Measurements from ENCODE around the gene SH3BGRL. TPM values are rescaled to one million over a fixed set of nuclear protein-coding genes. Genes with fewer than 3 reads are reported as not detected.

Gene SH3BGRL
- total RNA-seq, 4 donors from 2014 or later, result 136 to 228 (median 179) TPM

DNA sequence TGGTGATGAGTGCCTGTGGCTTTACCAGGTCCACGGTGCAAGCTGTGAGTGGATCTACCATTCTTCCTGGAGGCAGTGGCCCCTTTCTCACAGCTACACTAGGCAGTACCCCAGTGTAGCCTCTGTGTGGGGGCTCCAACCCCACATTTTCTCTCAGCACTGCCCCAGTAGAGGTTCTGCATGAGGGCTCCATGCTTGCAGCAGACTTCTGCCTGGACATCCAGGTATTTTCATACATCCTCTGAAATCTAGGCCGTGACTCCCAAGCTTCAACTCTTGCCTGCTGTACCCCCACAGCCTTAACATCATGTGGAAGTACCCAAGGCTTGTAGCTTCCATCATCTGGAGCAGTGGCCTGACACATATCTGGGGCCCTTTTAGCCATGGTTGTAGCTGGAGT lies 90.1 kb downstream of the SH3BGRL start:
- no peaks in the 10 kb centered on the region for H3K36me3 ChIP-seq
- no peak overlapping the region for H3K27ac ChIP-seq
- no peaks in the 10 kb centered on the region for H3K9me3 ChIP-seq
- no peak overlapping the region for H3K4me3 ChIP-seq
- no peak for DNase-seq
- H3K4me1 ChIP-seq, result no peaks in the 10 kb centered on the region
- no peak for TF ChIP-seq POLR2A (IDR thresholded peaks at IDR 0.05)
- TF ChIP-seq, protein P1, sequence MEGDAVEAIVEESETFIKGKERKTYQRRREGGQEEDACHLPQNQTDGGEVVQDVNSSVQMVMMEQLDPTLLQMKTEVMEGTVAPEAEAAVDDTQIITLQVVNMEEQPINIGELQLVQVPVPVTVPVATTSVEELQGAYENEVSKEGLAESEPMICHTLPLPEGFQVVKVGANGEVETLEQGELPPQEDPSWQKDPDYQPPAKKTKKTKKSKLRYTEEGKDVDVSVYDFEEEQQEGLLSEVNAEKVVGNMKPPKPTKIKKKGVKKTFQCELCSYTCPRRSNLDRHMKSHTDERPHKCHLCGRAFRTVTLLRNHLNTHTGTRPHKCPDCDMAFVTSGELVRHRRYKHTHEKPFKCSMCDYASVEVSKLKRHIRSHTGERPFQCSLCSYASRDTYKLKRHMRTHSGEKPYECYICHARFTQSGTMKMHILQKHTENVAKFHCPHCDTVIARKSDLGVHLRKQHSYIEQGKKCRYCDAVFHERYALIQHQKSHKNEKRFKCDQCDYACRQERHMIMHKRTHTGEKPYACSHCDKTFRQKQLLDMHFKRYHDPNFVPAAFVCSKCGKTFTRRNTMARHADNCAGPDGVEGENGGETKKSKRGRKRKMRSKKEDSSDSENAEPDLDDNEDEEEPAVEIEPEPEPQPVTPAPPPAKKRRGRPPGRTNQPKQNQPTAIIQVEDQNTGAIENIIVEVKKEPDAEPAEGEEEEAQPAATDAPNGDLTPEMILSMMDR (IDR thresholded peaks at IDR 0.05), result no peak
- H3K27me3 ChIP-seq, result no peaks in the 10 kb centered on the region
- intact Hi-C loops (cut with DNase I; ENCODE audit: low total_unique reads), result no loop called here

DNA sequence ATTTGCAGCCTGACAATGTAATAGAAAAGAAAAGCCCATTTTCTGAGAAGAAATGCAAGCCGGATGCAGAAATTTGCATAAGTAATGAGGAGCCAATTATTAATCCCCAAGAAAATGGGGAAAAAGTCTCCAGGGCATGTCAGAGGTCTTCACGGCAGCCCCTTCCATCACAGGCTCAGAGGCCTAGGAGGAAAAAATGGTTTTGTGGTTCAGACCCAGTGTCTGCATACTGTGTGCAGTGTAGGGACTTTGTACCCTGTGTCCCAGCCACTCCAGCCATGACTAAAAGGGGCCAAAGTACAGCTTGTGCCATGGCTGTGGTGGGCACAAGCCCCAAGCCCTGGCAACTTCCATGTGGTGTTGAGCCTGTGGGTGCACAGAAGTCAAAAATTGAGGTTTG lies 92.2 kb downstream of the SH3BGRL start:
- Histone ChIP-seq H3K9me3 (no peaks in the 10 kb centered on the region), H3K27me3 (no peaks in the 10 kb centered on the region), H3K36me3 (no peaks in the 10 kb centered on the region), H3K4me1 (no peaks in the 10 kb centered on the region), H3K27ac (no peak overlapping the region), H3K4me3 (no peak overlapping the region)
- DNase-seq, result no peak
- TF ChIP-seq, protein P1 (IDR thresholded peaks at IDR 0.05), result no peak
- TF ChIP-seq POLR2A (IDR thresholded peaks at IDR 0.05), result no peak
- intact Hi-C loops (cut with DNase I; ENCODE audit: low total_unique reads), result no loop called here

DNA sequence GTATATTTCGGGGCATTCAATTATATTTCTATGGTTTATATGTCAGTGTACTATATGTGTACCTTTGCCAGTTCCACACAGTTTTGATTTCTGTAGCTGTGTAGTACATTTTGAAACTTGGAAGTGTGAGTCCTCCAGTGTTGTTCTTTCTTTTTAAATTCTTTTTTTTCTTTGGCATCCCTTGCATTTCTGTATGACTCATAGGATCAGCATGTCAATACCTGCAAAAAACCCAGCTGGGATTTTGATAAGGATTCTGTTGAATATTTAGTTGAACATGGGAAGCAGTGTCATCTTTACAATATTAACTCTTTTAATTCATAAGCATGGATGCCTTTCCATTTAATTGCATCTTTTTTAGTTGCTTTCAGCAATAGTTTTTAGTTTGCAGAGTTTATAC lies 100.0 kb downstream of the SH3BGRL start:
- H3K9me3 ChIP-seq, result no peaks in the 10 kb centered on the region
- intact Hi-C loops (cut with DNase I; ENCODE audit: low total_unique reads), result no loop called here
- H3K4me1 ChIP-seq, result no peaks in the 10 kb centered on the region
- no peak overlapping the region for H3K27ac ChIP-seq
- no peaks in the 10 kb centered on the region for H3K27me3 ChIP-seq
- DNase-seq, result no peak
- no peak overlapping the region for H3K4me3 ChIP-seq
- TF ChIP-seq, protein P1 (IDR thresholded peaks at IDR 0.05), result no peak
- TF ChIP-seq POLR2A (IDR thresholded peaks at IDR 0.05), result no peak
- no peaks in the 10 kb centered on the region for H3K36me3 ChIP-seq

DNA sequence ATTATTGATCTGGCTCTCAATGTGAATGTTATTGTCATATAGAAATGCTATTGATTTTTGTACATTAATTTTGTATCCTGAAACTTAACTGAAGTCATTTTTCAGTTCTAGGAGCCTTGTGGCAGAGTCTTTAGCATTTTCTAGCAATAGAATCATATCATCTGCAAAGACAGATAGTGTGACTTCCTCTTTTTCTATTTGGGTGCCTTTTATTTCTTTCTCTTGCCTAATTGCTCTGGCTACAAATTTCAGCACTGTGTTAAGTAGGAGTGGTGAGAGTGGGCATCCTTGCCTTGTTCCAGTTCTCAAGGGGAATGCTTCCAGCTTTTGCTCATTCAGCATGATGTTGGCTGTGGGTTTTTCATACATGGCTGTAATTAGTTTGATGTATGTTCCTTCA lies 102.7 kb downstream of the SH3BGRL start:
- no peak for DNase-seq
- intact Hi-C loops (cut with DNase I; ENCODE audit: low total_unique reads), result no loop called here
- Histone ChIP-seq H3K9me3 (no peaks in the 10 kb centered on the region), H3K4me1 (no peaks in the 10 kb centered on the region), H3K27ac (no peak overlapping the region), H3K36me3 (no peaks in the 10 kb centered on the region), H3K4me3 (no peak overlapping the region), H3K27me3 (no peaks in the 10 kb centered on the region)
- no peak for TF ChIP-seq POLR2A (IDR thresholded peaks at IDR 0.05)
- TF ChIP-seq, protein P1 (IDR thresholded peaks at IDR 0.05), result no peak

DNA sequence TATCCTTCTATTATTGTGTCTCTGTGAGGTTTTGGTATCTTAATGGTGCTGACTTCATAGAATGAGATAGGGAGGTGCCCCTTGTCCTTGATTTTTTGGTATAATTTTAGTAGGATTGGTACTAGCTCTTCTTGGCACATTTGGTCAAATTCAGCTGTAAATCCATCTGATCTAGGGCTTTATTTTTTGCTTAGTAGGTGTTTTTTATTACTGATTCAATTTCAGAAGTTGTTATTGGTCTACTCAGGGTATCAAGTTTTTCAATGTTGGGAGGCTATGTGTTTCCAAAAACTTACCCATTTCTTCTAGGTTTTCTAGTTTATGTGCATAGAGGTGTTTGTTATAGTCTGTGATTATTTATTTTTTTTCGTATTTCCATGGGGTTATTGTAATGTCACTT lies 103.3 kb downstream of the SH3BGRL start:
- Histone ChIP-seq H3K27ac (no peak overlapping the region), H3K4me1 (no peaks in the 10 kb centered on the region), H3K9me3 (no peaks in the 10 kb centered on the region), H3K4me3 (no peak overlapping the region), H3K27me3 (no peaks in the 10 kb centered on the region), H3K36me3 (no peaks in the 10 kb centered on the region)
- no peak for TF ChIP-seq POLR2A (IDR thresholded peaks at IDR 0.05)
- TF ChIP-seq, protein P1 (IDR thresholded peaks at IDR 0.05), result no peak
- intact Hi-C loops (cut with DNase I; ENCODE audit: low total_unique reads), result no loop called here
- DNase-seq, result no peak

Measured in uterus (tissue), 4 donors.